ENCODE data around the gene SLC49A4.

Gene SLC49A4

DNA sequence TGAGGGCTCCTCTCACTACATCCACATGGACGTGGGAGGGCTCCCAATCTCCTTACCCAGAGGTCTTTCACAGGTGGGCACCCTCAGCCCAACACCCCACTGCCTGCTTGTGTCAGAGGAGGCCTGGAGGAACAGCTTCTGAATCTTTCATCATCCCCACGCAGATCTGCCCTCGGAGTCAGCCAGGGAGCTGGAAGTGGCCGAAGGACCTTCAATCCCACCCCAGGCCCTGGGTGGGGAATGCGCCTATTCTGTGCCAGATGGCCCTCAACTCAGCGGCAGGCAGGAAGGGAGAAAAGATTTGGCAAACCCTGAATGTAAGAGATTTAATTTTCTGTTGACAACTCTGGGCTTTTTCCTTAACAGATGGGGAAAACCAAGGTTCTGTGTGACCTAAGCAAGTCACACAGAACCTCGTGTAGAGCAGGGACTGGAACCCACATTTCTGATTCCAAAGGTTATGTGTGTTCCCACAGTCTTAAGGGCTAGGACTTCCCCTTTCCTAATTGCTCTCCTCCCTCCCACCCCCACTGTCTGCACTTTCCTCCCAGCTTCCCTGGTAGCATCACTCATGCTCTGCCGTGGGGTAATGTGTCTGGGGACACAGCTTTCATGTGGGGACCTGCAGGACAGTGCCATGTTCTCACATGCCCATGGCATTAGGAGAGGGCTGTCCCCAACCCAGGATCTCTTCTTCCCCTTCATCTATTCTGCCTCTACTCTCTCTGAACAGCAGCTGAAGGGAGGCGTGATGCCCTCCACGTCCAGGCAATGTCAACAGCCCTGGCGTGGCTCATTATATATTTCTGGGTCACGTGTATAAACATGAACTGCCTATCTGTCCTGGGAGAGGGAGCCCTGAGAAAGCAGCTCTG, 134.6 kb downstream of the SLC49A4 start:
- TF ChIP-seq ZNF274 (IDR thresholded peaks at IDR 0.05; ENCODE audit: low read depth, low read length) = no peak
- H3K4me3 ChIP-seq (ENCODE audit: low read length) = no peak overlapping the region

- no peak for TF ChIP-seq ZNF274 (IDR thresholded peaks at IDR 0.05; ENCODE audit: low read depth, low read length)
- H3K4me3 ChIP-seq (ENCODE audit: low read length) = no peak overlapping the region
Measured at GRCh38 chr3:122930063-122930997, 135.5 kb downstream of the SLC49A4 start.

Data from GM08714 (cell line).